ENCODE measurements around the gene FAM47C.
"Not testable (repeated sequence)": the region's sequence is repeated elsewhere in the genome, so short reads cannot be mapped to it uniquely, and the experiment has no call there.

The FAM47C gene

DNA sequence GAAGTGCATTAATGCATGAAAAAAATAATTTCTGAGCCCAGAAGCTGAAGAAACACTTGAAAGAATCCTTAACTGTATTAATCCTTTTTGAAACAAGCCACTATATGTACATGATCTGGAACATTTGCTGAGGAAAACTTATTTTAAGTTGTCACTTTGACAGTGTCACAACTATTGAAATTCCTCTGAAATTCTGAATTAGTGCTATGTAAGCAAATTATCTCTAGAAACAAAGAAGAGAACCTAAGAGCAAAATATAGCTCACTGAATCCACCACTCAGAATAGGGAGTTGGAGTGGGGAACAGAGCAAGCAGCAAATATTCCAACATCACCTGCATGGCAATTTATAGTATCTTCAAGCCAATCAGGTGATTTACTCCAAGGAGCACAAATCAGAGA is 34.6 kb upstream of the FAM47C start:
- no peaks in the 10 kb centered on the region for H3K27me3 ChIP-seq (ENCODE audit: low read depth, low read length)
- no peak overlapping the region for H3K27ac ChIP-seq (ENCODE audit: low read length)
- no peaks in the 10 kb centered on the region for H4K20me1 ChIP-seq (ENCODE audit: insufficient read depth, low read length)
- no peak overlapping the region for H3K4me3 ChIP-seq (ENCODE audit: low read length)
- no peaks in the 10 kb centered on the region for H3K79me2 ChIP-seq (ENCODE audit: low read length)
- H3K4me1 ChIP-seq (ENCODE audit: low read length): no peaks in the 10 kb centered on the region
- no peak overlapping the region for H3K4me2 ChIP-seq (ENCODE audit: low read length)
- H3K9ac ChIP-seq (ENCODE audit: low read length): no peak overlapping the region
- H3K36me3 ChIP-seq (replicated peaks; ENCODE audit: low read depth, low read length): no peaks in the 10 kb centered on the region
- TF ChIP-seq, protein P1, sequence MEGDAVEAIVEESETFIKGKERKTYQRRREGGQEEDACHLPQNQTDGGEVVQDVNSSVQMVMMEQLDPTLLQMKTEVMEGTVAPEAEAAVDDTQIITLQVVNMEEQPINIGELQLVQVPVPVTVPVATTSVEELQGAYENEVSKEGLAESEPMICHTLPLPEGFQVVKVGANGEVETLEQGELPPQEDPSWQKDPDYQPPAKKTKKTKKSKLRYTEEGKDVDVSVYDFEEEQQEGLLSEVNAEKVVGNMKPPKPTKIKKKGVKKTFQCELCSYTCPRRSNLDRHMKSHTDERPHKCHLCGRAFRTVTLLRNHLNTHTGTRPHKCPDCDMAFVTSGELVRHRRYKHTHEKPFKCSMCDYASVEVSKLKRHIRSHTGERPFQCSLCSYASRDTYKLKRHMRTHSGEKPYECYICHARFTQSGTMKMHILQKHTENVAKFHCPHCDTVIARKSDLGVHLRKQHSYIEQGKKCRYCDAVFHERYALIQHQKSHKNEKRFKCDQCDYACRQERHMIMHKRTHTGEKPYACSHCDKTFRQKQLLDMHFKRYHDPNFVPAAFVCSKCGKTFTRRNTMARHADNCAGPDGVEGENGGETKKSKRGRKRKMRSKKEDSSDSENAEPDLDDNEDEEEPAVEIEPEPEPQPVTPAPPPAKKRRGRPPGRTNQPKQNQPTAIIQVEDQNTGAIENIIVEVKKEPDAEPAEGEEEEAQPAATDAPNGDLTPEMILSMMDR (IDR thresholded peaks at IDR 0.05; ENCODE audit: low read depth, low read length): no peak
- TF ChIP-seq EZH2phosphoT487 (IDR thresholded peaks at IDR 0.05; ENCODE audit: low read depth): no peak
- no peak overlapping the region for H2AFZ ChIP-seq (ENCODE audit: low read depth, low read length)
- no peaks in the 10 kb centered on the region for H3K9me3 ChIP-seq (ENCODE audit: insufficient read depth, low read length)

DNA sequence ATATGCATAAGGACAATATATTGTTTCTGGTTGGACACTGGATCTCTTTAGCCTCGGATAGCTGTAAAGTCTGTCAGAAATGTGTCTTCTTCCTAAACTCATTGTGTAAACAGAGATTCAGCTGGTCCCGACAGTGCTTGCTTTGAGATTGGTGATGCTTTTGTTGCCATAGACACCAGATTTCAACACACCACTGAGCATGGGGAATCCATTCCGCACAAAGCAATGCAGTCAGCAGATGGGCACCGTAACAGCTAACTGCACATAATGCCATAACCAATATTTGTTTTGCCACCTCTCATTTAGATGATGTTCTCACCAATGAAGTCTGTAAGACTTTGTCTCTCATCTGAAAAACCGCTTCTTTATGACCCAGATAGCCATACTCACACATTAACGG is 33.3 kb upstream of the FAM47C start:
- H3K27ac ChIP-seq (ENCODE audit: low read length): no peak overlapping the region
- H3K9ac ChIP-seq (ENCODE audit: low read length): no peak overlapping the region
- H3K27me3 ChIP-seq (ENCODE audit: low read depth, low read length): no peaks in the 10 kb centered on the region
- H3K4me2 ChIP-seq (ENCODE audit: low read length): no peak overlapping the region
- no peaks in the 10 kb centered on the region for H3K4me1 ChIP-seq (ENCODE audit: low read length)
- TF ChIP-seq, protein P1 (IDR thresholded peaks at IDR 0.05; ENCODE audit: low read depth, low read length): no peak
- TF ChIP-seq EZH2phosphoT487 (IDR thresholded peaks at IDR 0.05; ENCODE audit: low read depth): no peak
- H4K20me1 ChIP-seq (ENCODE audit: insufficient read depth, low read length): no peaks in the 10 kb centered on the region
- no peaks in the 10 kb centered on the region for H3K79me2 ChIP-seq (ENCODE audit: low read length)
- no peak overlapping the region for H2AFZ ChIP-seq (ENCODE audit: low read depth, low read length)
- H3K36me3 ChIP-seq (replicated peaks; ENCODE audit: low read depth, low read length): no peaks in the 10 kb centered on the region
- no peaks in the 10 kb centered on the region for H3K9me3 ChIP-seq (ENCODE audit: insufficient read depth, low read length)
- H3K4me3 ChIP-seq (ENCODE audit: low read length): no peak overlapping the region

DNA sequence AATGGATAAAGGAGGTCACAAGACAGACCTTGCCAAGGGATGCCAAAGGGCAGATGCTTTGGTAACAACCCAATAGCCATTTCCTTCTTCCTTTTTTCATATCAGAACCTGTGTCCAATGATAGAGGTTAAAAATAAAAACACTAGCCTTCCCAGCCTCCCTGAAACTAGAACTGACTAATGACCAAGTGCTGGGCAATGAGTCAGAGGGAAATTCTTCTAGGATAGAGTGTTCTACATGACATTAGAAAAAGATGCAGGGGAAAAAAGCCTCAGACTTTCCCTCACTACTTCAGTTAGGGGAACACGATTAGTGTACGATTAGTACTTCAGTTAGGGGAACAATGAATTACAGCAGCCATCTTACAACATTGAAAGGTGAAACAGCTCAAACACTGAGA is 29.3 kb upstream of the FAM47C start:
- no peaks in the 10 kb centered on the region for H4K20me1 ChIP-seq (ENCODE audit: insufficient read depth, low read length)
- H3K4me3 ChIP-seq (ENCODE audit: low read length): no peak overlapping the region
- H3K4me2 ChIP-seq (ENCODE audit: low read length): no peak overlapping the region
- H3K9me3 ChIP-seq (ENCODE audit: insufficient read depth, low read length): no peaks in the 10 kb centered on the region
- H3K27ac ChIP-seq (ENCODE audit: low read length): no peak overlapping the region
- no peaks in the 10 kb centered on the region for H3K36me3 ChIP-seq (replicated peaks; ENCODE audit: low read depth, low read length)
- H3K4me1 ChIP-seq (ENCODE audit: low read length): no peaks in the 10 kb centered on the region
- H3K79me2 ChIP-seq (ENCODE audit: low read length): no peaks in the 10 kb centered on the region
- no peaks in the 10 kb centered on the region for H3K27me3 ChIP-seq (ENCODE audit: low read depth, low read length)
- H3K9ac ChIP-seq (ENCODE audit: low read length): no peak overlapping the region
- no peak overlapping the region for H2AFZ ChIP-seq (ENCODE audit: low read depth, low read length)
- TF ChIP-seq, protein P1 (IDR thresholded peaks at IDR 0.05; ENCODE audit: low read depth, low read length): no peak
- no peak for TF ChIP-seq EZH2phosphoT487 (IDR thresholded peaks at IDR 0.05; ENCODE audit: low read depth)

DNA sequence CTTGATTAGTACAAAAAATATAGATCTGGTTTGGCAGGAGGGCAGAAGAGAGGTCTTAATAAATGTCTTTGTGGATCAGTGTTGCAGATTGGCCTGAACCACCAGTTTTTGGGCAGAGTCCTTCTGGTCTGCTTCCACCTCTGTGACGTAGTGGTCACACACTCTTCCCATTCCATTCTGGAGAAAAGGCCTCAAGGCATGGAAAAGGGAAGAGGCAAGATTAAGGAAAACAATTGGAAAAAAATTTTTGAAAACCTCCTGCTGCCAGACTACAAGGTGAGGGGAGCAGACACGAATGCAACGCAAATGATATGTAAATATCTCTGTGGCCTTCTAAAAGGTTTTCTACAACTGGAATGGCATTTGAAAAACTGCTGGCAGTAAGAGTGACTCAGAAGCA is 24.3 kb upstream of the FAM47C start:
- no peaks in the 10 kb centered on the region for H4K20me1 ChIP-seq (ENCODE audit: insufficient read depth, low read length)
- no peaks in the 10 kb centered on the region for H3K4me1 ChIP-seq (ENCODE audit: low read length)
- H3K4me2 ChIP-seq (ENCODE audit: low read length): no peak overlapping the region
- no peak overlapping the region for H3K9ac ChIP-seq (ENCODE audit: low read length)
- no peak overlapping the region for H3K4me3 ChIP-seq (ENCODE audit: low read length)
- H3K27me3 ChIP-seq (ENCODE audit: low read depth, low read length): no peaks in the 10 kb centered on the region
- TF ChIP-seq EZH2phosphoT487 (IDR thresholded peaks at IDR 0.05; ENCODE audit: low read depth): no peak
- TF ChIP-seq, protein P1 (IDR thresholded peaks at IDR 0.05; ENCODE audit: low read depth, low read length): no peak
- H2AFZ ChIP-seq (ENCODE audit: low read depth, low read length): no peak overlapping the region
- no peaks in the 10 kb centered on the region for H3K36me3 ChIP-seq (replicated peaks; ENCODE audit: low read depth, low read length)
- H3K27ac ChIP-seq (ENCODE audit: low read length): no peak overlapping the region
- H3K9me3 ChIP-seq (ENCODE audit: insufficient read depth, low read length): no peaks in the 10 kb centered on the region
- no peaks in the 10 kb centered on the region for H3K79me2 ChIP-seq (ENCODE audit: low read length)

DNA sequence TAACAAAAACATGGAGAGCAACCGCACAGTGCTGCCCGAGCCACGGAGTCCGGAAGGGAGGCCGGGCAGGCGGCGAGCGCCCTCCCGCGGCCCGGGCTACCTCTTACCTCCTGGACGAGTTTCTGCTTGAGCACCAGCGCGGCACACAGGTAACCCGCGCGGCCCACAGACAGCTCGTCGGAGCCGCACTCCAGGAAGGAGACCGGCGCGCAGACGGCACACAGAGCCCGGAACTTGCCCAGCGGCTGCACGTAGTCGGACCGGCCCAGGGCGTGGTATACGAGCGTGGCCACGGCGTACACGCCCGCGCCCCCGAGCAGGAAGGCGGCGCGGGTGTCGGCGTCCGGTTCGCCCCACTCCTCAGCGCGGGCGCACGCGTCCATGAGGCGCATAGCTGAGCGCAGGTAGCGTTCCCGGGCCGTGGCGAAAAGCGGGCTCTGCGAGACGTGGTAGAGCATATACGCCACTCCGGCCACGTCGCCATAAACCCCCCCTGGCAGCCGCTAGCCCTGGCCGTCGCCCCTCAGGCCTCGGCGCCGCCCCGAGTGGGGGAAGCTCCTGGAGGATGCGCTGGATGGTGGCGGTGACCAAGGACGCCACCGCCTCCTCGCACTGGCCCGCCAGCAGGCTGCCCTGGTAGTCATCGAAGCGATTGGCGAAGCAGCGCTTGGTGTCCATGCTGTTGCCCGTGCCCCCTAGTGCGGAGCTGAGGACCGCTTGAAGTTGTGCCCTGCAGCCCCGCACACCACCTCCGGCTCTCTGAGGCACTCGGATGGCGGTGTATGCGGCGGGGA is 22.6 kb upstream of the FAM47C start:
- not testable (repeated sequence) for H3K4me2 ChIP-seq (ENCODE audit: low read length); H3K9me3 ChIP-seq (ENCODE audit: insufficient read depth, low read length); H3K27ac ChIP-seq (ENCODE audit: low read length); H4K20me1 ChIP-seq (ENCODE audit: insufficient read depth, low read length); H2AFZ ChIP-seq (ENCODE audit: low read depth, low read length); H3K9ac ChIP-seq (ENCODE audit: low read length); H3K79me2 ChIP-seq (ENCODE audit: low read length); H3K36me3 ChIP-seq (replicated peaks; ENCODE audit: low read depth, low read length); H3K4me1 ChIP-seq (ENCODE audit: low read length); H3K27me3 ChIP-seq (ENCODE audit: low read depth, low read length); H3K4me3 ChIP-seq (ENCODE audit: low read length)

Measured in OCI-LY3 (cell line).